AG20443 (cell line): ENCODE measurements around the gene VSNL1.
A peak's percentile ranks its signal among the peaks of the same experiment; 100 is the strongest.

Experiments
- DNase-seq: peaks from one replicate; pipeline ENCODE4 v3.0.0; 2012; ENCODE audit warnings: low spot score, mixed read lengths

VSNL1 gene

GRCh38 chr2:17540093-17540812, at the start of gene VSNL1:
TSS of gene VSNL1 (plus strand) at chr2:17540696. CDS start at chr2:17592075, 51,379 bp downstream.
- DNase-seq, result peak; percentile 66

DNA sequence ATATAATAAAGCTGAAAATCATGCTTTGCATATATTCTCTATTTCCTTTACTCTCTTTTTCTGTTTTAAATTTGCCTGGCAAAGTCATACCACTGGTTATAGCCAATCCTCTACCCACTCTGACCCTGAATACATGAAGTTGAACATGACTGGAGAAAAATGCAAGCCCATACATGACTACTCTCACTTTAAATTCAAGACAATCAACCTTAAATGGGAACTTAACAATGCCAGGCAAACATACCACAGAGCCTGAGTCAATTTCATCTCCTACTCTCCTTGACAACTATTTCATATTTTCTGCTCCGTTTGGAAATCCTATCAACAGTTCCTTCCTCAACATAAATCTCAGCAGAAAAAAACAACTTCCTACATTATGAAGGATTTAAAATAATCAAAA, 44.9 kb upstream of the VSNL1 start:
- no peak for DNase-seq

GRCh38 chr2:17497718-17498117, 42.8 kb upstream of the VSNL1 start:
- DNase-seq, result no peak

DNA sequence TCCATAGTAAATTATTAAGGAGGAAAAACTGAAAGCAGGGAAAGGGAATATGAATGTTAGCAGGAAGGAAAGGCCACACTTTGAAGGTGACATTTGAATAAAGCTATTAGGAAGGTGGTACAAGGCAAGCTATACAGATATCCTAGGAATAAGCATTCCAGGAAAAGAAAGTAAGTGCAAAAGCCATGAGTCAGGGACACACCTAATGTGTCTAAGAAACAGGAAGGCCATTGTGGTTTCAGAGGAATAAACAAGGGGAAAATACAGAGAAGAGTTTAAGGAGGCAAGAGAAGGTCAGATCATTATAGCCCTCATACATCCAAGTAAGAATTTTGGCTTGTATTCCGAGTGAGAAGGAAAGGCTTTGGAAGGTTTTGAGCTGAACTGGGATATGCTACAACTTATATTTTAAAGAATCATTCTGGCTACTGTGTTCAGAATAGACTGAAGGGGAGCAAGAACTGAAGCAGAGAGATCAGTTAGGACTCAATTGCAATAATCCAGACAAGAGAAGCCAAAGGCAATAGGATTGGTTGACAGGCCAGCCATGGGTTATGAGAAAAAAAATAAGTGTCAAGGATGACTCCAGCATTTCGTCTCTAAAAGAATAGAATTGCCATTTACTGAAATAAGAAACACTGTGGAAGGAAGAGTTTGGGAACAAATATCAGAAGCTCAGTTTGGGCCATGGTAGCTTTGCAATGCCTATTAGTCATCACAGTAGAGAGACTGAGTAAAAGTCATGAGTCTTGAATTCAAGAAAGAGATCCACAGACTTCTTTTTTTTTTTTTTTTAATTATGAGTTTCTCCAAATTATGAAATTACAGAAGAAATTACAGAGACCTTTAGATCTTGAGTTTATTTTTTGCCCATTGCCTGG, 33.5 kb upstream of the VSNL1 start:
- no peak for DNase-seq

DNA sequence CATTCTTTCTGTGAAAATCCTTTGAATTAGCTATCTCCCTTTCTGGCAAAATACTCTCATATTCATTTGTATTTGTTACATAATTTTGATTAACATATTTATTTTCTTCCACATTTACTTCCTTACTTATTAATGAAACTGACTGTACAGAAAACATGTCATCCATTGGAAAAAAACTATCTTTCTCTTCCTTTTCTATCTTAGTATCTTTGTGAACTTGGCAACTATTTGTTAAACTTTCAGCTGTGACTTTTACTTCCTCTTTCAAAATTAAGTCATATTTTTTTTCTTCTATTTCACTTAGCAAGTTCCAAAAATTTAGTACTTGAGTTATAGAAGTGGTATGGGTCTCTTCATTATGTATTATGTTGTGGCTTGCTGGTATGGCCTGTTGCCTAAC, 24.8 kb upstream of the VSNL1 start:
- no peak for DNase-seq

DNA sequence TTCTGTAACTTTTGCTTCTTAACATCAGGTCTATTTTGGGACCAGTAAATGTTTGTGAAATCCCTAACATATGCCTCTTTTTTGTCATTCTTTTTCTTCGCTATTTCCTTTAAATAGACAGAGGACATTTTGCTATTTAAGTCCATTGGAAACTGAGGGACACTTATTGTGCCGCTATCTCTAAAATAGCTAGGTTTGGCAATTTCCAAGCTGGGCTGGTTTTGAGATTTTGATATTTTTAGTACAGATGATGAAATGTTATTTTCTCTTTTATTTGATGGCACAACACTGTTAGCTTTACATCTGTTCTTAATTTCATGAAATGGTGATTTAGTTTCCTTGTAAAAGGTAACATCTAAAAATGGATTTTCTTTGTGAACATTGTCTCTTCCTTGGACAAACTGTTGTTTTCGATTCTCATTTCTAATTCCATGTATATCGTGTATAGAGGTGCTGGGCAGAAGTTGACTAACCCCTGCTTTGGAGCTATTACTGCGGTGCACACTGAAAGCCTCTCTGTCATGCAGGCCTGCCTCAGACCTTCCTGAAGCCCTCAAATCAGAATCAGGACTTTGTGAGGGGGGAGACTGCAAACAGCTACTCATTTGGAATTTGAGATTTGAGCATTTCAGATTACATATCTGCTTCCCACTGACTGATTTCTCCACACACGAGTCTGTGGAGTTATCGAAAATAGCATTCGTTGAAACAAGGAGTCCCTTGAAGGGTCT, 22.9 kb upstream of the VSNL1 start:
- no peak for DNase-seq

- DNase-seq, result peak; percentile 84
These were observed 22.0 kb upstream of the VSNL1 start, which contains the start of gene RAD51AP2 for GRCh38 chr2:17518212-17519154. TSS of gene RAD51AP2 (minus strand) at chr2:17518440. CDS start at chr2:17518415, 25 bp downstream.

GRCh38 chr2:17519486-17519885, 21.0 kb upstream of the VSNL1 start:
- no peak for DNase-seq

GRCh38 chr2:17520761-17521160, 19.7 kb upstream of the VSNL1 start:
- peak; percentile 8 for DNase-seq

- no peak for DNase-seq
These were observed 18.9 kb upstream of the VSNL1 start for GRCh38 chr2:17521621-17522020.

- no peak for DNase-seq
These were observed 18.2 kb upstream of the VSNL1 start for GRCh38 chr2:17522303-17522702.

DNA sequence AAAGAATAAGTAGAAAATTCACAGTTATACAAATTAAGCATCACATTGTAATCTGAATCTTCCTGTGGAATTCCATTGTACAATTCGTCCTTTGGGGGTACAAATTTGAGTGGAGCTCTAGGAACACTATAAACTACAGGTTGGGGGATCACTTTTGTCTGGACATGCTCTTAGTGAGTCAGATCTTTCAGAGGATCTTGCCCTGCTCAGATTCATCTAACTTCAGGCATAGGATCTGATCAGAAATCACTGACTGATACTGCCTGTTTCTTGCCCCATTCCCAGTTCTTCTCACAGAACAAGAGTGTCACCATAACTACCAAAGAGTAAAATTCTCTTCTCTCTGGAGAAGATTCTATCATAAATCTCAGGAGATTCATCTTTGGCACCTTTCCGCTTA, 10.7 kb upstream of the VSNL1 start:
- no peak for DNase-seq

- no peak for DNase-seq
These were observed 7.0 kb upstream of the VSNL1 start for GRCh38 chr2:17533546-17533945.

- no peak for DNase-seq
These were observed 4.1 kb upstream of the VSNL1 start for GRCh38 chr2:17536416-17536815.

DNA sequence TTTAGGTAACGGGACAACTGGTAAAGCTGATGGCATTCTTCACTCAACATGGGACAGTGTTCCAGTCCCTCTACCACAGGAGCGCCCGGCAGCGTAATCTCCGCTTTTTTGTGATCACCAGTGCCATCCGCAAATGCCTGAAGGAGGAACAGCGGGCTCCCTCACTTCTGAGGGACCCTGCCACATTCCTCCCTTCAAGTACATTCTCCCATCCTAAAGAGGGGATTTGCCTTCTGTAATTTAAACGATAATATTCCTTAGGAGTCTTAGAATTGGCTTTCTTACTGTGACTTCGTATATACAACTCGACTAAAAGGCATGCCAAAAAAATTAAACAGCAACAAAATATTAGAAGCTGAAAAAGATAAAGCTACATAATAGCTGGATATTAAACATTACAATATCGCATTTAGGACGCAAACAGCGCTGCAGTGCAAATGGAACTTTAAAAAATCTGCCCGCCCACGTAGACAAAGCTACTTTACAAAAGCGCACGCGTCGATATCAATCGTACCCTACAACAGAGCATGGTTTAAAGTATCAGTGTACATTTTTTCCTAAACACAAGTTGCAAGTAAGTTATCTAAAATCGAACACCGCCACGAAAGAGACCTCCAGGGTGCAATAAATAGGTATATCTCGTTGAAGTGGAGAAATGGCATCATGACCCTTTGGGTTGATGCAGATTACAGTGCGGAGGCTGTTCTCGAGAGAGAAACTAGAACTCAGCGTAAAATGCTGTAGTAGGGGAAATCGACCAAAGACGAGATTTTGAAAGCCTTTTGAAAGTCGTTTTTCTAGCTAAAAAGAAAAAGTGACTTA, 2.3 kb upstream of the VSNL1 start:
- DNase-seq, result peak; percentile 9

- DNase-seq, result peak; percentile 57
These were observed 1.5 kb upstream of the VSNL1 start for GRCh38 chr2:17538844-17539554.

DNA sequence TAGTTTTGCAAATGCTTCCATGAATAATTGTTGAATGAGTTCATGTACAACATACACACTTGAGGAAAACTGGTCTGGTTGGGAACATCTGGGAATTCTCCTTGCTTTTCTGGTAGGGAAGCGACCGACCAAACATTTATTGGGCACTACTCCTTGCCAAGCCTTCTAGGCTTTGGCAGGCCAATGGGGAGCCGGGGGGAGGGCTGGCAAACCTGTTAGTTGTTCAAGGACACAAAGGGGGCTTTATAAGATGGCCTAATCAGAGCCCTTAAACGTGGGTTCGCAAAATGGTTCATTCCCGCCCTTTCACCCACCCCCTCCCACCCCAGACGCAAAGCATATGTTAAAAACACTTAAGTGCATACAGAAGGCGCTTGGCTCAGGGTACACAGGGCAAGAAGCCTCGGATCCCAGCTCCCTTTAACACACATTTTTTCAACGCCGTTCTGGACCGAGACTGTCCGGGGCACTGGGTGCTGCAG, 844 bp upstream of the VSNL1 start:
- peak; percentile 11 for DNase-seq

DNA sequence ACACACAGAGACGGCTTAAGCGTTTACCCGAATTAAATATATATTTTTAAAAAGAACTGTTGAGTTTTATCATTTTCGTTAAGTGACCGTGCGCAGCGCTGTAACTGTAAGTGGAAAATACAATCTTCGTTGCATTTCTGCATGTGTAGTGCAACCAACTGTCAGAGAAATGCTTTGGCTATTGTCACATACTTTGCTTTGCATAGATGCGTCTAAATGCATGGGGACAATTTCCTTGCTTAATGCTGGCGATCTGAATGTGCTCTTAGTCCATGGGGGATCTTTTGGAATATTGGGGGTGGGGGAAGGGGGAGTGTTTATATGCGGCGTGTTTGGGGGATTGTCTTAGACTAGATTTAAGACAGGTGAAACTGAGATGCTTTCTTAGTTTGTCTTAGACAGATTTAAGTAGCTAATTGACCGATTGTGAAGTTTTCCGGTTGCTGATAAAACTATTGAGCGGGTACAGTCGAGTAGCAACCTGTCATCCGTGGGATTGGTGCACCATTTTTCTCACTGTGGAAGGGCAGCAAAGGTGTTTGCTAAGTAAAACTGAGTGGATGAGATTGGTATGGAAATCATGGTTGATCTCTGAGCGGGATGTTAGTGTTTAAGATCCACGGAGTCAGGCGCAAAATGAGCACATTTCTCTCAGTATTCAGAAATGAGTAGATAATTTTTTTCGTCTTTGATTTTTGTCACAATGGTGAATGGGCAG, 476 bp downstream of the VSNL1 start:
- DNase-seq, result no peak

GRCh38 chr2:17541531-17541950, 1.0 kb downstream of the VSNL1 start:
- no peak for DNase-seq
